GM19239 (cell line): Measurements from ENCODE around the gene EIF4G2.

Source experiments
- DNase-seq: peaks from one replicate; pipeline ENCODE4 v3.0.0; 2011; ENCODE audit warnings: low spot score; ENCODE audit not compliant: insufficient read length
- FAIRE-seq: peaks from 2 replicates; lab custom pipeline; 2011; peaks lifted over from hg19 to GRCh38; lab: Jason Lieb, UNC

Gene EIF4G2

DNA sequence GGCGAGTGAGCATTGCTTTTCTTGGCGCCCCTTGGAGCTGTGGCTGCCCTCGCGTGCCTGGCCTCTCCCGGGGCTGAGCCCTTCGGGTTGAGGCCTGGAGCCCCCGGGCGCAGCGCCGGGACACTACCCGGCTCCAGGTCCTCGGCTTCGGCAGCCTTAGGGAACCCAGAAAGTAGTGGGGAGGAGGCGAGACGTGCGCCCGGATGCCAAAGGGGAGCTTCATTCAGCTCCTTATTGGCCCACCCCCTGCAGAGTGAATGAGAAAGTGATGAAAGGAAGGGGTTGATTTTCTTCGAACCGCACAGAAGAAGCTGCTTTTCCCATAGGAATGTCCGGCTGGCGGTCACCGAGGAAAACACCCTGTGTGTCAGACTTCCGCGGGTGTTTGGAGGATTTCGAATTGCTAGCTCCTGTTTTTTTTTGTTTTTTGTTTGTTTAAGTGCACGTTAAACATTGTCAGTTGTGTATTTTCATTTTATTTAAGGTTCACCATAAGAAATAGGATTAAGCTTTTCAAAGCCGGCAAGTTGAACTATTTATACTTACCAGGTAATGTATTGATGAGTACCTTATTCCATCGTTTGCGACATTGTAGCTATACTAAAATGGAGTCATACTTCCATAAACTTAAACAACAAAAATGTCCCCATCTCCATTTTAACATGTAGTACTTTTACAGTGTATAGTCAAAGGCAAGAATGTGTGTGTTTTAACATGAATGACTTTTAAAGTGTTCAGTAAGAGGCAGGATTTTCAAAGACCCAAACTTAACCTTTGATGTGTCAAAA is 841 bp upstream of the EIF4G2 start:
- no peak for DNase-seq
- peak; percentile 66 for FAIRE-seq

DNA sequence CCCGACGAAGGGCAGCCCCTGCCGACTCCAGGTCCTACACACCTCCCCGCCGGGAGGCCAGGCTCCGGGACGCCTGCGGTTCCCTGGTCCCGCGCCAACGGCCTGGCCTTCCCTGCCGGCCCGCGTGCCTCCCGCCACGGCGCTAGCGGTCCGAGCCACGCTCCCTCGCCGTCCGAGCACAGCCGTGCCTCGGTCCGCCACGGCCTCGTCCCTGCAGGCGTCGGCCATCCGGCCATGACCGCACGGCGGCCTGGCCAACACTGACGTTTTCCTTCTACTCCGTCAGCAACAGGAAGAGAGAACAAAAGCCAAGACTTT is 532 bp downstream of the EIF4G2 start:
- DNase-seq, result no peak
- FAIRE-seq, result no peak

DNA sequence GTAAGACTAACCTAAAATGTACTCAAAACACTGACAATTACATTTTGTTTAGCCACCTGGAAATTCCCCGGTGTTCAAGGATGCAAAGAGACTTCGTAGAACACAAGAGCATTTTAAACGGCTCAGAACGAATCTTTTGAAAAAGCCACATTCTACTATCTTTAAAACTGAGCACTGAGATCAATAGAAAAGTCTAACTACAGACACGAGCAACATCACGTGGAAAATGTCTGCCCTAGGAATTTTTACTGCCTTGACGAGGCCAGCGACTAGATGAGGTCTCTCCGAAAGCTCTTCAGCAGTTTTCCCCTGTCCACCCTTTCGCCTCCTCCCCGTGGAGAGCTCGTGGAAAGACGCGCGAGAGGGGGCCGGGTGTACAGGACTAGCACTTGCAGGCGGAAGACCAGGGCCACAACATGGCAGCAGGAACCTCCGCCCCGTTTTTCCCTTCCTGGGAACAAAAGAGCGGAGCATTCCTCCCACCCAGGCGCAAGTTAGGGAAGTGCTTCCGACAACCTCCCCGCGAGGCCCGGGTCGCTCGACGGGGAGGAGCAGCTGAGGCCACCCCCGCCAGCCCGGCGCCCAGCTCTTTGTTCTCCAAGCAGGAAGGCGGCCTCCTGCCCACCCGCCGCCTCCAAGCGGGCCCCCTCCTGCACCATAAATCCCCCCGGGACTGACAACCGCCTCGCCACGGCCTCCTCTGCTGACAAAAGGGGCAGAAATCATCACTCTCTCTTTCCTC is 1.1 kb downstream of the EIF4G2 start:
- DNase-seq (no peak), FAIRE-seq (no peak)

DNA sequence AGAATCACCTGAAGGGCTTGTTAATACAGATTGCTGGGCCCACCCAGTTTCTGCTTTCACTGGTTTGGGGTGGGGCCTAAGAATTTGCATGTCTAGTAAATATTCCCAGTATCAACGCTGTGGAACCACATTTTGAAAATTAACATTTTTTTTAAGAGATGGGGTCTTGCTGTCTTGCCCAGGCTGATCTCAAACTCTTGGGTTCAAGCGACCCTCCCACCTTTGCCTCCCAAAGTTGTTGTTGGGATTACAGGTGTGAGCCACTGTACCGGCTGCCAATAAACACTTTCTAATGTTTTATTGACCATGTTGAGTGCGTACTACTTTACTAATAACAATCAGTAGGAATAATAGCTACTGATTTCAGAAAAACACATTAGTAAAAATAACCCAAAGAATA is 2.5 kb downstream of the EIF4G2 start:
- DNase-seq (no peak), FAIRE-seq (no peak)

DNA sequence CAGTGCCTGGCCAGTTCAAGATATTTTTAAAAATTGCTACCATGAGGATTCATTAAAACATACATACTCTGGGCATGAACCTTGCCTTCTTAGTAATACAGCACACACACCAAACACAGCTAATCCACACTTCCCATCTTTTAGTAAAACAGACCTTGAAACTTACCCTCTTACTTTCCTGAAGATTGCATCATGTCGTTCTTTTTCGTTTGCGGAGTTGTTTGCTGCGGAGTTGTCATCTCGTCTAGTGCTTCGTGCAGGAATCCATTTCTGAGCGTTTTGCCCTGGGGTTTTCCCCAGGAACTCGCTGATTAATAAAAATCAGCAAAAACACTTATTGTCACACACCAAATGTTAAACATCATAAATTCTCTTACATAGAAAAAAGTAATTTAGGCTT is 3.0 kb downstream of the EIF4G2 start:
- DNase-seq, result no peak
- FAIRE-seq, result no peak

DNA sequence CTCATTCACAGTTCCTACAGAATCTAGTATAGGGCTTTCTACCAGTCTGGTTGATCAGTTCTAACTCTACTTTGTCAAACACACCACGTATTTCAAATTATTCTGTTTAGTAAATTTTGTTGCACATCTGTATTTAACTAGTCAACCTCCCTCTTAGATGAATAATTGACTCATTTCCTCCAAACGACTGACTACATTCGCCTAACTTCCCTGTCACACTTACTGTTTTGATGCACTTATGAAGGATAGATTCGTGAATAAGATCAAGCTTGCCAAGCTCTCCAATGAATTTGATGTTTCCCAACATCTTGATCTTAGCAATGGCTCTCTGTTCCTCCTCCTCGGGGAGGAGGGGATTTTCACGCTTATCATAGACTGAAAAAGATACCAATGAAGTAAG is 5.0 kb downstream of the EIF4G2 start:
- no peak for DNase-seq

DNA sequence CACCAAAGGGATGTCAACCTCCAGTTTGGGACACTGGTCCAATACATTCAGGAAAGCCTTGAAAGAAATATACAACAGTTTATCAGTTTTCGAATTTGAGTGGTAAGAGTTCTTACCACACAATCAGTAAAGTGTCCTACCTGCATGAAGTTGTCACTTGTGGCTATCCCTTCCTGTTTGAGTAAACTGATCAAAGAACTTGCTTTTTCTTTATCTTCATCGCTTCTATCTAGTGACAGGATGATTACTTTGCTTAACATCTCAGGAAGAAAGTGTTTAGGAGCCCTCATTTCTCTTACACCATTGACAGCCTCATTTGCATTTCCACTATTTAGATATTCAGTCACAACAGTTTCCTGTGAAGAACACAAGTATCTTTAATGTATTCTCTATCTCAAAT is 8.4 kb downstream of the EIF4G2 start:
- FAIRE-seq (no peak), DNase-seq (no peak)

More for the DNA sequence above, 5.0 kb downstream of the EIF4G2 start:
- no peak for FAIRE-seq

DNA sequence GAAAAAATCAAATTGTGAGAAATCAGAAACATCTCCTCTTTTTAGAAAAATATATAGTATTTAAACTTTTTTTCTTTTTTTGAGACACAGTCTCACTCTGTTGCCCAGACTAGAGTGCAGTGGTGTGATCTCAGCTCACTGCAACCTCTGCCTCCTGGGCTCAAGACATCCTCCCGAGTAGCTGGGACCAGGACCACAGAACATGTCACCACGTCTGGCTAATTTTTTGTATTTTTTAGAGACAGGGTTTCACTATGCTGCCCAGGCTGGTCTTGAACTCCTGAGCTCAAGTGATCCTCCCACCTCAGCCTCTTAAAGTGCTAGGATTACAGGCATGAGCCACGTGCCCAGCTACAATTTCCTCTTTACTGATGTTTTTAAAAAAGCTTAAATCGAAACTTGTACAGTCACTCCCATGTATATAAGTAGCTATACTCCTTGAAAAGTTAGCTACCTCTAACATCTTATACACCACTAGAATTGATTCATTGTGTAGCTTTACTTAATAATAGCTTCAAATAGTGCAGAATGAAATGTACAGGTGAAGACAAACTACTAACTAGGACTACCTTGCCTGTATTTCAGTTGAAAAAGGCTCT is 10.3 kb downstream of the EIF4G2 start:
- DNase-seq, result no peak
- FAIRE-seq, result no peak

DNA sequence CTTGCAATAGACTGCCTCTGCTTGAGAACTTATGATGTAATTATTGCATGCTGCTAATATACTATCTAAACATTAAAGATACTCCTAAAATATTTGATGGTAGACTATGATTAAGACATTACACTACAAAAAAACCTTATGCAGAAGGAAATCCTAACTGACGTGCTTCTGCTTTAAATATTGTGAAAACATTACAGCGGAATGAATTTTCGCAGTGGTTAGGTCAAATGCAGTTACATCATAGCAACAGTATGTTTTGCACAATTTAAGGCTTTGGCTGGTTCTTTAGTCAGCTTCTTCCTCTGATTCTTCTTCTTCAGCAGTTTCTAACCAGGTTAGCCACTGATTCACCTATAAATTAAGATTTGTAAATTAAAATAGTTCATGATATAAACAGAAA is 11.2 kb downstream of the EIF4G2 start:
- no peak for FAIRE-seq
- no peak for DNase-seq

DNA sequence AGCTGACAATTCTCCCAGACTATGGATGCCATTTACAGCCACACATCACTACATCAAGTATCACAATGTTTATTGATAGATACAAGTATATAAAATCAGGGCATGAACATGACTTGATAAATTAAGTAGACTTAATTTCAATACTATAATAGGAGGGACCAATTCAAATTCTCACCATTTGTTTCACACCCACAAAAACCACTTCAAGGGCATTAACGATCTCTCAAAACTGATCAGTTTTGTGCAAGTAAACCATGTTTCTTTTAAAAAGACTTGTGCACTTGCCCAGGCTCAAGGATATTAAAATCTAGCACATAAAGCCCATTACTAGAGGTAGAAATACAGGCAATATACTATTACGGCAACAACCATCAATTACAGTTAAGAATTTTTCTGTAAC is 11.7 kb downstream of the EIF4G2 start:
- DNase-seq (no peak), FAIRE-seq (no peak)

DNA sequence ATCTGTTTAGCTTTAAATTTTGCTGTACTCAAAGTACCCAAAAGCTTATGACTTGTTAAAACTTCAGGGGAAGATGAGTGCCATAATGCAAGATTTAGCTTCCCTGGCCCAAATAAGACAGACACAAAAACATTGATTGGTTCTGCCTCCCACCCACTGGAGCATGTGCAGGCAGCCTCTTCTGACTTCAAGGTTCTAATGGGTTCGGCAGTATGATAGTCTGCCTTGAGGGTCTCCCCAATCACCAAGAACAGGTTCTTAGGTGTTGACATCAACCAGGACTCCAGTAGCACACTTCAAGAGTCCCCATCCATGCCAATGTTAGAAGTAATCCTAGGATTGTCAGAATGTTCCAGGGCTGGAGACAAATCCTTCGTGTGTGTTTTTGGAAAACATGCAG is 12.5 kb downstream of the EIF4G2 start:
- no peak for FAIRE-seq
- no peak for DNase-seq

DNA sequence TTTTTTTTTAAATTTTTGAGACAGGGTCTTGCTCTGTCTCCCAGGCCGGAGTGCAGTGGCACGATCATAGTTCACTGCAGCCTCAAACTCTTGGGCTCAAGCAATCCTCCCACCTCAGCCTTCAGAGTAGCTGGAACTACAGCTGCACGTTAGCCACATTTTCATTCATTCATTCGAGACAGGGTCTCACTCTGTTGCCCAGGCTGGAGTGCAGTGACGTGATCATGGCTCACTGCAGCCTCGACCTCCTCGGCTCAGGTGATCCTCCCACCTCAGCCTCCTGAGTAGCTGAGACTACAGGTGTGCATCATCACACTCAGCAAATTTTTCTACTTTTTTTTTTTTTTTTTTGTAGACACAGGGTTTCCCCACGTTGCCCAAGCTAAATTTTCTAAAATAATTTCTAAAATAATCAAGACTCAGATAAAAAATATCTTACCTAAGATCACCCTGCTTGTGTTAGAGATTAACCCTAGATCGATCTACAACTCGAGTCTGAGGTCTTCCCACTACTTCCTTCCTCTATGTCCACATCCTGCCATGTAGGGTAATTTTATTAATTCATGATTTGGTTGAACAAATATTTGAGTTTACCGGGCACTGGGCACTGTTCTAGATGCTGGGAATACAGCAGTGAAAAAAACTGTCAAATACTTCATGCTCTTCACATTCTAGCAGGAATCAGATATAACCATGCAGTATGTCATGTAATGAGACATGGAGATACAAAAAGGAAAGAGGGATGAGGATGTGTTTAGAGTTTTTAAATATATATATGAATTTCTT is 15.1 kb downstream of the EIF4G2 start:
- DNase-seq (no peak), FAIRE-seq (no peak)

DNA sequence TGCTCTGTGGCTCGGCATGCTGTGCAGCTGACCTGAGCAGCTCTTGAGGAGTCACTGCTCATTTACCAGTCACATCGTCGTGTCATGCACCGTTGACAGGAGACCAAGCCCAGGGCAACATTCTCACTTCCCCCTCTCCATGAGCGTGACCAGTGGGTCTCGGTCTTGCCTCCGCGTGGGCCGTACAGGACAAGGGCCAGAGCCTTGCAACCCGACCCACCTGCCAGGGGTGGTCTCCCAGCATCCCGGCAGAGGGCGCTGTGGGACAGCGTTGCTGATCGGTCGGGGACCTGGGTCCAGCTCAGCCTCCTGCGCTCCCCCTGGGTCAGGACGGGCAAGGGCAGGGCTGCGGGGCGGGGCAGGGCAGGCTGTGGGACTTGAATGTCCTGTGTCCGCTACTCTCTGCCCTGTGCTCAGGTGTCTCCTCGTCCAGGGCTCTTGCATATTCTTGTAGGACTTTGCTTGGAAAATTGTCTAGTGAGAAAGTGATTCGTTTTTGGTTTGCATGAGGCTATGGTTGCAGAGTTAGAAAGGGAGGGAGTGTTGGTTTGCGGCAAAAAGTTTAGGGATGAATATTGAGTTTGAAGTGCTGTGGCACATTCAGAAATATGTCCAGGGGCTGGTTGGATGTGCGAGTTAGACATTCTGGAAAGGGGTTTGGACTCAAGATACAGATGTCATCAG is 16.2 kb downstream of the EIF4G2 start:
- DNase-seq (peak; percentile 61), FAIRE-seq (peak; percentile 83)

DNA sequence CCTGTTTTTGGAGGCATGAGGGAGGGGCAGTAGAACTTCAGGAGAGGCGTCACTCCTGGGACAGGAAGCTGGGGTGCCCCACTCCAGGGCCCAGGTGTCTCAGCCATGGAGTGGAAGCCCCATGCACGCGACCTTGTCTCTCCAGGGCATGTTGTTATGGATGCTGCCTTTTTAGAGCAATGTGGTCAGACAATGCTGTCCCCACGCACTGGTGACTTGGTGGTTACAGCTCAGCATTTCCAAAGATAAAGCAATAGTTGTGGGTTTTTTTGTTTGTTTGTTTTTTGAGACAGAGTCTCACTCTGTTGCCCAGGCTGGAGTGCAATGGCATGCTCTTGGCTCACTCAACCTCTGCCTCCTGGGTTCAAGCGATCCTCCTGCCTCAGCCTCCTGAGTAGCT is 22.3 kb downstream of the EIF4G2 start:
- DNase-seq, result no peak
- FAIRE-seq, result no peak

DNA sequence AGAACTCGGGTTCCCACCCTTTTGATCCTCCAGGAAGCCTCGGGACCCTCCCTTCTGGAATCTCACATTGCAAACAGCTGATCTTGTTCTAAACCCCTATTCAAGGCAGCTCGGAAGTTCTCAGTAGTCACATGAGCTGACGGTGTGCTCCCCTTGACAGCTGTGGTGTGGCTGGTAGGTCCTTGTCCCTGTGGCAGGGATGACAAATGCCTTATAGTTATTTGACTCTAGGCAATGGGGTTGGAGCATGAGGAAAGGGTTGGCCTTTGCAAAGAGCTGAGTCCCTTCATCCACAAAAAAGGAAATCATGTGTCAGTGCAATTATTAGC is 23.6 kb downstream of the EIF4G2 start:
- DNase-seq, result no peak
- FAIRE-seq, result no peak

DNA sequence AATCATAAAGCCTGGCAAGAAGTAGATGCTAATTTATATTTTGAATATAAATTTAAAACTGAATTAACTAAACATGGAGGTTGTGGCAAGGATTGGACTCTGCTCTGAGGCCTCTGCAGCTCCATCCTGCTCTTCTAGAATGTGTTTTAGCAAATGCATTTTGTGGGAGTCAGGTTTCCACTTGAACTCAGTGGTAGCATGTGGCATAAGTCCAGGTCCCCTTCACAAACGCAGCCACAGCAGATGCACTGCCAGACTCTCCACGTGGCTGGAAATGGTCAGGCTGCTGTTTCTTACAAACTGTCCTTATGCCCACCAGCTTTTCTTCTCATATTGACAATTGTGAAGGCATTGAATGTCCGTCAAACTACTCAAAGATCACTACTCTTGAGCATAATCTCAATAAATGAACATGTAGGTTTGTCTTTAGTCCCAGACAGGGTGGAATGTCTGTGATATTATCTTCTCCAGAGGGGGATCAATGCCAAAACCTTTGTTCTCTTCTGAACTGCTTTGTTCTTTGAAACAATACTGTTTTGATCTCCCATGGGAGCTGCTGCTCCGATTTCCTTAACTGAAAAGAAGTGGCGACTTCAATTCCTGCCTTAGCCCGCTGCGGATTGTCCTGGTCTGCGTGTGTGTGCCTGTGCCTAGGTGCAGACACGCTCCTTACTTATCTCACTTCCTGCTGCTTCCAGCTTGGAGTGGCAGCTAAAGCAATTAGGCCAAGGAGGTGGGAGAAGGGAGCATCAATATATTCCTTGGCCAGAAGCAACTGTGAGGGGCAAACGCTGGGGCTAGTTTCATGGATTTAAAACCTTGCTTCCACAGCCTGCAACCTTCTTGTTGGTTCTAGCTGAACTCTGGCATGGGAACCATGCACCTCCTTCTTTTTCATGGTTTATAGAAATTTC is 24.2 kb downstream of the EIF4G2 start:
- DNase-seq, result no peak
- FAIRE-seq, result no peak

DNA sequence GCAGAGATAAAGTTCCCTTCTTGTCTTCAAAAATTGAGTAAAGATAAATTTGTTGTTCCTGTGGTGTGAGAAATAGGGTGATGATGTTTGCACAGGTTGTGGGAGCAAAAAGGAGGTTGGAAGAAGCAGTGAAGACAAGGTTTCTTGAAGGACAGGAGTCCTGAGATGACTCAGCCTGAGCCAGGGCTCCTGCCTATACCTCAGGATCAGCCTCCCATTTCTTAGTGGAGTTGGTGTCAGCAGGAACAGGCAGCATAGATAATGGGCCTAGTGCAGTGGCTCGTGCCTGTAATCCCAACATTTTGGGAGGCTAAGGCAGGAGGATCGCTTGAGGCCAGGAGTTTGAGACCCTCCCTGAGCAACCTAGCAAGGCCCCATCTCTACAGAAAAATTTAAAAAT is 28.7 kb downstream of the EIF4G2 start:
- FAIRE-seq (no peak), DNase-seq (no peak)

DNA sequence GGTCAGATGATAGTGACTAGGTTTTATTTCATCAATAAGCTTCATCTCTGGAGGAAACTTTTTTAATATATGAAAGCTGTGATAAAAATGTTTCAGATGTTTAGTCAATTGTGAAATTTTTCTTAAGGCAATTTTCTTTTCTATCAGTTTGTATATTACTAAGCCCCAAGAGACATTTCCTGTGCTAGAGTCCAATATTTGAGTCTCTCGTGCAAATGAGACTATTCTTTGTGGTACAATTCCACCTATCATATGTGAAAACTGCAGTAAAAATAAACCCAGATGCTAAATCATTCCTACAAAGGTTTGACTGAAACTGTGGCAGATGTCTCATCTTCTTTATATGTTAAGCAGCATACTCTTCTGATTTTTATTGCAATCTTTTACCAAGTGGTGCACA is 29.6 kb downstream of the EIF4G2 start:
- DNase-seq (no peak), FAIRE-seq (no peak)

DNA sequence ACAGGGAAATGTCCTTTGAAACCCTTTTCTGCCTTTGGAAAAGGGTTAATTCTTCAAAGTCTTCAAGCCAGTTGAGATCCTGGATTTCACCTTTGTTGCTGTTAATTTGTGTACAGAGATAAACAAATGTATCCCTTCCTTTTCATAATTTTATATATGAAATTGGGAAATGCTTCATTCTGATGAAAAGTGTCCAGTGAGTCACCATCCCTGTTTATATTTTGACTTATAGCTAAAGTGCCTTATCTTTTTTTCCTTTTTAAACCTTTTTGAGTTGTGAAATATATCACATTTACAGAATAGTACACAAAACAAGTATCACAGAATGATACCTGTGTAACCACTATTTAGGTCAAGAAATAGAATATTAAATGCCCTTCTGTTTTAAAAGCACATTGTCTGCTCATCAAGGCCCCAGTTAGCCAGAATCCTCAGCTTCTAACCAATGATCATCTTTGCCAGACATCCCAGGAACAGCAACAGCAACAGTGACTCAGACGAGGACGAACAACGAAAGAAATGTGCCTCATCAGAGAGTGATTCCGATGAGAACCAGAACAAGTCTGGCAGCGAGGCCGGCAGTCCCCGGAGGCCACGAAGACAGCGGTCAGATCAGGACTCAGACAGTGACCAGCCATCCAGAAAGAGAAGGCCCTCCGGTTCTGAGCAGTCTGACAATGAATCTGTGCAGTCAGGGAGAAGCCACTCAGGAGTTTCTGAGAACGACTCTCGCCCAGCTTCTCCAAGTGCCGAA is 30.3 kb downstream of the EIF4G2 start:
- DNase-seq (no peak), FAIRE-seq (no peak)
